Right lobe of liver (tissue), 6 donors: ENCODE measurements around the gene ZNF391. TPM values are rescaled to one million over a fixed set of nuclear protein-coding genes. Genes with fewer than 3 reads are reported as not detected.

Experiments used
- ATAC-seq, 4 donors: fragments of 200-7000 bp; cut with Tn5 transposase; one replicate each; pipeline ENCODE4 v1.9.1; 2020; ENCODE audit warnings: mild to moderate bottlenecking in 4 of 4, moderate library complexity in 4 of 4
- DNase-seq, 3 donors: peaks; one replicate each; pipeline ENCODE4 v3.0.0-alpha.2; 2020
- H3K27ac ChIP-seq, 3 donors: fragments of 200-600 bp; one replicate each; pipeline ENCODE4 v1.8.0; 2022
- H3K27me3 ChIP-seq, 2 donors: fragments of 200-600 bp; one replicate each; pipeline ENCODE4 v1.8.0; 2022
- H3K36me3 ChIP-seq, 4 donors: fragments of 200-600 bp; sonication (generic) in 1 of 4; one replicate each; pipeline versions ENCODE4 v1.5.1 to v1.8.0; 2017 to 2022; ENCODE audit warnings: control low read depth in 1 of 4
- H3K4me1 ChIP-seq, 4 donors: fragments of 200-600 bp; sonication (generic) in 1 of 4; one replicate each; pipeline versions ENCODE4 v1.5.1 to v1.8.0; 2017 to 2022; ENCODE audit warnings: control low read depth in 1 of 4
- H3K4me3 ChIP-seq, 3 donors: fragments of 200-600 bp; one replicate each; pipeline ENCODE4 v1.8.0; 2022
- H3K9me3 ChIP-seq, 4 donors: fragments of 200-600 bp; sonication (generic) in 1 of 4; one replicate each; pipeline versions ENCODE4 v1.5.1 to v1.8.0; 2017 to 2022; ENCODE audit warnings: control low read depth in 1 of 4
- CTCF ChIP-seq, 4 donors: fragments of 200-600 bp in 3 of 4; fragments of 450-650 bp in 1 of 4; IDR thresholded peaks; one replicate each; pipeline versions ENCODE4 v1.5.1 to v1.8.0; 2016 to 2022; ENCODE audit warnings: antibody characterized with exemption in 4 of 4, mild to moderate bottlenecking in 2 of 4
- POLR2A ChIP-seq: fragments of 450-650 bp; IDR thresholded peaks from one replicate; pipeline ENCODE4 v1.6.1; 2017; ENCODE audit warnings: antibody characterized with exemption, mild to moderate bottlenecking
- WGBS: methylation state at CpG from one replicate; pipeline ENCODE4 v1.1.6; 2018; ENCODE audit warnings: low coverage, low lambda C conversion rate; ENCODE audit not compliant: insufficient coverage; ENCODE audit errors: missing lambda C conversion rate; 5-methylcytosine and 5-hydroxymethylcytosine counted together
- intact Hi-C, 2 donors: fragments of 100-400 bp; cut with DNase I; formaldehyde crosslinking; loops; one replicate each; pipeline versions ENCODE4 v1.11.2 to v1.14.1; 2022
- total RNA-seq, 6 experiments: library from RNA; depleted of rRNA in 2 of 6; stranded (reverse); fragments of >200 nt in 2 of 6; fragmentation: NEBNext Ultra II Directional in 3 of 6; extraction: Animal tissue kit (Norgen Biotek cat#: 25700) in 3 of 6; gene quantifications; one replicate each; pipeline versions ENCODE4 v1.1.0 to v1.2.4, GENCODE V29; 2016 to 2023
- donor health status: DM: no; HTN: yes; CAD: no.
- donor health status: DM: no; HTN: no; CAD: no.
- donor health status: DM: no; HTN: no; CAD: no.
- donor health status: DM: no; HTN: yes; CAD: no.
- donor health status: DM: no; HTN: yes; CAD: no.

The ZNF391 gene
- total RNA-seq, 6 experiments from 2014 or later = 0.09 to 0.42 (median 0.18) TPM; not detected in 1

GRCh38 chr6:27441001-27441400 lies 52.4 kb downstream of the ZNF391 start:
- no peaks in the 10 kb centered on the region for H3K4me1 ChIP-seq
- ATAC-seq (no peak), DNase-seq (no peak)
- WGBS = 89% methylated on average over 3 of the region's 3 CpGs
- TF ChIP-seq CTCF (IDR thresholded peaks at IDR 0.05) (no peak), POLR2A (no peak)
- no peaks in the 10 kb centered on the region for H3K27me3 ChIP-seq
- peaks cover 0 to 6% (median 0%) of the 10 kb centered on the region in 4 donors for H3K9me3 ChIP-seq
- H3K4me3 ChIP-seq = no peak overlapping the region
- intact Hi-C loops = no loop called here
- H3K27ac ChIP-seq = no peak overlapping the region
- H3K36me3 ChIP-seq = no peaks in the 10 kb centered on the region

DNA sequence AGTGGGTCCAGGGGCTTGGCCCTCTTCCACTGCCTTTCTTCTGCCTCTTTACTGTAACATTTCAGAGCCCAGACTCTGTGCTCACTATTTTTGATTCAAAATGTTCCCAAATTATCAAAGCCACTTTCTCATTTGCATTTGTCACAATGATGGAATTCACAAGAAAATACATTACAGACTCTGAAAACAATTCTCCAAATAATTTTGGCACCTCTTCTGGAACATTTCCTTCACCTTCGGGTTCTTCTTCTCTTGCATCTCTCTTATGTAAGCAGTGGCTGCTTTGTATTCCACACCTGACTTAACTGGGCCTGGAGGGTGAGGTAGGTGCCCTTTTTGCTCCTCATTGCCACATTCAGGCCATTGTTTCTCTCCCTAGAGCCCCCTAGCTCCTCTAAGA lies 54.4 kb downstream of the ZNF391 start:
- no peak for TF ChIP-seq POLR2A
- TF ChIP-seq CTCF (IDR thresholded peaks at IDR 0.05) = no peak
- H3K4me3 ChIP-seq = no peak overlapping the region
- DNase-seq = no peak
- H3K36me3 ChIP-seq = no peaks in the 10 kb centered on the region
- no peaks in the 10 kb centered on the region for H3K4me1 ChIP-seq
- ATAC-seq = no peak
- H3K27me3 ChIP-seq = no peaks in the 10 kb centered on the region
- 100% methylated on average over 1 of the region's 1 CpG for WGBS
- intact Hi-C loops = no loop called here
- no peak overlapping the region for H3K27ac ChIP-seq
- H3K9me3 ChIP-seq = peaks cover 0 to 16% (median 2%) of the 10 kb centered on the region in 4 donors

- WGBS = 100% methylated on average over 1 of the region's 1 CpG
- TF ChIP-seq POLR2A (no peak), CTCF (IDR thresholded peaks at IDR 0.05) (no peak)
- Histone ChIP-seq H3K4me1 (no peaks in the 10 kb centered on the region), H3K36me3 (peaks cover 0 to 17% (median 8%) of the 10 kb centered on the region in 4 donors), H3K9me3 (peaks cover 9 to 63% (median 28%) of the 10 kb centered on the region in 4 donors), H3K4me3 (no peak overlapping the region), H3K27me3 (no peaks in the 10 kb centered on the region), H3K27ac (no peak overlapping the region)
- ATAC-seq (no peak), DNase-seq (no peak)
- intact Hi-C loops = no loop called here
Observed at GRCh38 chr6:27448456-27448855, 59.9 kb downstream of the ZNF391 start.

GRCh38 chr6:27451660-27452390 lies 63.3 kb downstream of the ZNF391 start:
- no peak overlapping the region for H3K27ac ChIP-seq

More at GRCh38 chr6:27451660-27452390, 63.3 kb downstream of the ZNF391 start:
- H3K27me3 ChIP-seq = no peaks in the 10 kb centered on the region
- WGBS = 96% methylated on average over 8 of the region's 9 CpGs
- no peak overlapping the region for H3K4me3 ChIP-seq
- intact Hi-C loops = loop anchor here in 1 of 2 donors (10.0 kb wide), 1 partner anchor 47 kb away; no protein-coding TSS in a partner anchor
- no peak for DNase-seq
- ATAC-seq = no peak
- H3K36me3 ChIP-seq = peaks cover 0 to 48% (median 26%) of the 10 kb centered on the region in 4 donors
- TF ChIP-seq POLR2A (no peak), CTCF (IDR thresholded peaks at IDR 0.05) (no peak)
- H3K9me3 ChIP-seq = peaks cover 9 to 88% (median 41%) of the 10 kb centered on the region in 4 donors
- H3K4me1 ChIP-seq = no peaks in the 10 kb centered on the region
